OCI-LY1 (cell line): Measurements from ENCODE around the gene RALGPS1.

Source experiments
- H2AFZ ChIP-seq: fragments of 200-600 bp; sonication (generic), shearing (Covaris generic); 2 replicates; pipeline ENCODE4 v1.6.0; 2014; ENCODE audit warnings: antibody characterized with exemption, mild to moderate bottlenecking, low read length
- H3F3A ChIP-seq: fragments of 200-600 bp; sonication (generic), shearing (Covaris generic); 2 replicates; pipeline ENCODE4 v1.6.0; 2014; ENCODE audit warnings: mild to moderate bottlenecking, antibody characterized with exemption, low read length, moderate library complexity; ENCODE audit not compliant: insufficient read depth
- H3K27ac ChIP-seq: fragments of 200-600 bp; sonication (generic); 2 replicates; pipeline ENCODE4 v1.5.1; 2014; ENCODE audit warnings: low read length, mixed run types, mild to moderate bottlenecking, low read depth; ENCODE audit not compliant: poor library complexity, severe bottlenecking
- H3K27me3 ChIP-seq: fragments of 200-600 bp; sonication (generic); 2 replicates; pipeline ENCODE4 v1.6.0; 2014; ENCODE audit warnings: antibody characterized with exemption, mild to moderate bottlenecking, low read length, moderate library complexity; ENCODE audit not compliant: insufficient read depth
- H3K36me3 ChIP-seq: fragments of 200-600 bp; sonication (generic); 2 replicates; pipeline ENCODE4 v1.6.1; 2014; ENCODE audit warnings: mild to moderate bottlenecking, antibody characterized with exemption, low read length, moderate library complexity, mixed read lengths; ENCODE audit not compliant: insufficient read depth
- H3K4me1 ChIP-seq: fragments of 200-600 bp; sonication (generic); 2 replicates; pipeline ENCODE4 v1.5.1; 2014; ENCODE audit warnings: mild to moderate bottlenecking, low read length, moderate library complexity; ENCODE audit not compliant: insufficient read depth, severe bottlenecking
- H3K4me2 ChIP-seq: fragments of 200-600 bp; sonication (generic), shearing (Covaris generic); 2 replicates; pipeline ENCODE4 v1.6.1; 2014; ENCODE audit warnings: low read length
- H3K4me3 ChIP-seq: fragments of 200-600 bp; sonication (generic); 2 replicates; pipeline ENCODE4 v1.5.1; 2014; ENCODE audit warnings: low read length, low read depth, mild to moderate bottlenecking, mixed read lengths; ENCODE audit not compliant: poor library complexity, severe bottlenecking
- H3K79me2 ChIP-seq: fragments of 200-600 bp; shearing (Covaris generic); 2 replicates; pipeline ENCODE4 v1.6.1; 2016; ENCODE audit warnings: mixed run types, low read length, mixed read lengths; ENCODE audit not compliant: insufficient read depth
- H3K9ac ChIP-seq: fragments of 200-600 bp; sonication (generic), shearing (Covaris generic); 2 replicates; pipeline ENCODE4 v1.6.1; 2014; ENCODE audit warnings: mild to moderate bottlenecking, low read length, mixed read lengths
- H3K9me2 ChIP-seq: fragments of 200-600 bp; sonication (generic), shearing (Covaris generic); 2 replicates; pipeline ENCODE4 v1.6.1; 2014; ENCODE audit warnings: low read depth, mild to moderate bottlenecking, low read length, mixed read lengths
- H3K9me3 ChIP-seq: fragments of 200-600 bp; shearing (Covaris generic); 2 replicates; pipeline ENCODE4 v1.6.1; 2014; ENCODE audit warnings: low read length, mixed read lengths
- H4K20me1 ChIP-seq: fragments of 200-600 bp; sonication (generic), shearing (Covaris generic); 2 replicates; pipeline ENCODE4 v1.6.0; 2016; ENCODE audit warnings: mild to moderate bottlenecking, low read length; ENCODE audit not compliant: insufficient read depth
- CTCF ChIP-seq: fragments of 200-600 bp; sonication (generic), shearing (Covaris generic); IDR thresholded peaks from 2 replicates; pipeline ENCODE4 v1.5.1; 2017; ENCODE audit warnings: mild to moderate bottlenecking, antibody characterized with exemption, low read length, moderate library complexity, mixed read lengths
- EZH2 ChIP-seq: fragments of 200-600 bp; sonication (generic), shearing (Covaris generic); IDR thresholded peaks from 2 replicates; pipeline ENCODE4 v1.8.0; 2017; ENCODE audit warnings: borderline replicate concordance, mixed run types, mild to moderate bottlenecking, antibody characterized with exemption, low read length, moderate library complexity, mixed read lengths

RALGPS1 gene

GRCh38 chr9:127086771-127087170, 172.2 kb downstream of the RALGPS1 start:
- Histone ChIP-seq H3F3A (no peaks in the 10 kb centered on the region), H3K79me2 (no peaks in the 10 kb centered on the region), H3K36me3 (no peaks in the 10 kb centered on the region), H3K4me1 (no peaks in the 10 kb centered on the region), H2AFZ (no peak overlapping the region), H3K9me2 (no peaks in the 10 kb centered on the region), H3K9me3 (no peaks in the 10 kb centered on the region), H3K27me3 (no peaks in the 10 kb centered on the region), H3K27ac (no peak overlapping the region), H4K20me1 (no peaks in the 10 kb centered on the region), H3K4me2 (no peak overlapping the region), H3K9ac (no peak overlapping the region), H3K4me3 (no peak overlapping the region)
- no peak for TF ChIP-seq EZH2
- no peak for TF ChIP-seq CTCF

- H4K20me1 ChIP-seq = no peaks in the 10 kb centered on the region
- no peak for TF ChIP-seq CTCF
- no peak for TF ChIP-seq EZH2
- no peak overlapping the region for H3K4me2 ChIP-seq
Observed at GRCh38 chr9:127087411-127087810, 172.8 kb downstream of the RALGPS1 start.

GRCh38 chr9:127087836-127088235, 173.3 kb downstream of the RALGPS1 start:
- TF ChIP-seq EZH2 (no peak), CTCF (no peak)
- Histone ChIP-seq H2AFZ (no peak overlapping the region), H3K4me2 (no peak overlapping the region), H3K9me3 (no peaks in the 10 kb centered on the region), H3K9ac (no peak overlapping the region), H3K79me2 (no peaks in the 10 kb centered on the region), H3K9me2 (no peaks in the 10 kb centered on the region), H3K4me1 (no peaks in the 10 kb centered on the region), H3K4me3 (no peak overlapping the region), H3K27me3 (no peaks in the 10 kb centered on the region), H4K20me1 (no peaks in the 10 kb centered on the region), H3F3A (no peaks in the 10 kb centered on the region), H3K36me3 (no peaks in the 10 kb centered on the region), H3K27ac (no peak overlapping the region)

More at GRCh38 chr9:127087411-127087810, 172.8 kb downstream of the RALGPS1 start:
- no peaks in the 10 kb centered on the region for H3K9me2 ChIP-seq
- no peaks in the 10 kb centered on the region for H3K27me3 ChIP-seq
- no peak overlapping the region for H3K27ac ChIP-seq
- H3K9ac ChIP-seq = no peak overlapping the region
- H3K9me3 ChIP-seq = no peaks in the 10 kb centered on the region
- no peak overlapping the region for H2AFZ ChIP-seq
- H3K4me1 ChIP-seq = no peaks in the 10 kb centered on the region
- H3F3A ChIP-seq = no peaks in the 10 kb centered on the region
- H3K4me3 ChIP-seq = no peak overlapping the region
- no peaks in the 10 kb centered on the region for H3K36me3 ChIP-seq
- no peaks in the 10 kb centered on the region for H3K79me2 ChIP-seq
